22Rv1 (cell line): ENCODE measurements around the gene DHX35.

Source experiments
- CTCF ChIP-seq: fragments of 450-650 bp; IDR thresholded peaks from 2 replicates; pipeline ENCODE4 v1.5.1; 2017; ENCODE audit warnings: mild to moderate bottlenecking
- ZFX ChIP-seq: fragments of 450-650 bp; IDR thresholded peaks from 2 replicates; pipeline ENCODE4 v1.6.1; 2017; ENCODE audit warnings: antibody characterized with exemption, borderline replicate concordance

GRCh38 chr20:38946836-38947235 is 15.3 kb upstream of the DHX35 start:
- TF ChIP-seq CTCF (no peak), ZFX (no peak)
